ENCODE data around the gene TBXA2R.

Gene TBXA2R

GRCh38 chr19:3576696-3577443, 29.8 kb downstream of the TBXA2R start:
- H3K9ac ChIP-seq (ENCODE audit: low read length), result no peak overlapping the region
- no peaks in the 10 kb centered on the region for H3K36me3 ChIP-seq (ENCODE audit: low read length)
- H3K4me2 ChIP-seq (ENCODE audit: low read depth, low read length, poor library complexity, severe bottlenecking), result no peak overlapping the region
- no peaks in the 10 kb centered on the region for H3K27me3 ChIP-seq (ENCODE audit: low read length)
- TF ChIP-seq CTCF (IDR thresholded peaks at IDR 0.05; ENCODE audit: insufficient read depth, low read length, poor library complexity, severe bottlenecking) (no peak), EZH2phosphoT487 (conservative IDR thresholded peaks at IDR 0.05; ENCODE audit: low read length) (no peak)
- H2AFZ ChIP-seq (ENCODE audit: low read depth, low read length, severe bottlenecking), result no peak overlapping the region
- H3K27ac ChIP-seq (ENCODE audit: low read depth, low read length), result no peak overlapping the region
- no peaks in the 10 kb centered on the region for H3K79me2 ChIP-seq (ENCODE audit: insufficient read depth, low read length)
- H3K9me2 ChIP-seq (replicated peaks; ENCODE audit: insufficient read depth, low read length), result no peaks in the 10 kb centered on the region
- H3F3A ChIP-seq (ENCODE audit: insufficient read depth), result no peaks in the 10 kb centered on the region
- no peak overlapping the region for H3K4me3 ChIP-seq (ENCODE audit: insufficient read depth, low read length, poor library complexity, severe bottlenecking)
- H3K9me3 ChIP-seq (ENCODE audit: insufficient read depth, low read length), result no peaks in the 10 kb centered on the region
- H4K20me1 ChIP-seq (ENCODE audit: low read depth, low read length), result no peaks in the 10 kb centered on the region

- H3K9ac ChIP-seq (ENCODE audit: low read length), result no peak overlapping the region
- no peaks in the 10 kb centered on the region for H3K79me2 ChIP-seq (ENCODE audit: insufficient read depth, low read length)
- H4K20me1 ChIP-seq (ENCODE audit: low read depth, low read length), result no peaks in the 10 kb centered on the region
- no peak overlapping the region for H3K4me2 ChIP-seq (ENCODE audit: low read depth, low read length, poor library complexity, severe bottlenecking)
- no peaks in the 10 kb centered on the region for H3K9me2 ChIP-seq (replicated peaks; ENCODE audit: insufficient read depth, low read length)
- no peak overlapping the region for H3K4me3 ChIP-seq (ENCODE audit: insufficient read depth, low read length, poor library complexity, severe bottlenecking)
- no peaks in the 10 kb centered on the region for H3K36me3 ChIP-seq (ENCODE audit: low read length)
- no peaks in the 10 kb centered on the region for H3K27me3 ChIP-seq (ENCODE audit: low read length)
- TF ChIP-seq EZH2phosphoT487 (conservative IDR thresholded peaks at IDR 0.05; ENCODE audit: low read length), result no peak
- TF ChIP-seq CTCF (IDR thresholded peaks at IDR 0.05; ENCODE audit: insufficient read depth, low read length, poor library complexity, severe bottlenecking), result no peak
- H3K27ac ChIP-seq (ENCODE audit: low read depth, low read length), result no peak overlapping the region
- H3K9me3 ChIP-seq (ENCODE audit: insufficient read depth, low read length), result no peaks in the 10 kb centered on the region
- H2AFZ ChIP-seq (ENCODE audit: low read depth, low read length, severe bottlenecking), result no peak overlapping the region
- no peaks in the 10 kb centered on the region for H3F3A ChIP-seq (ENCODE audit: insufficient read depth)
Measured at GRCh38 chr19:3575949-3576673, 30.6 kb downstream of the TBXA2R start.

GRCh38 chr19:3575260-3575741, 31.4 kb downstream of the TBXA2R start:
- peak; percentile 67 for TF ChIP-seq CTCF (IDR thresholded peaks at IDR 0.05; ENCODE audit: insufficient read depth, low read length, poor library complexity, severe bottlenecking)
- TF ChIP-seq EZH2phosphoT487 (conservative IDR thresholded peaks at IDR 0.05; ENCODE audit: low read length), result no peak
- Histone ChIP-seq H3K79me2 (ENCODE audit: insufficient read depth, low read length) (no peaks in the 10 kb centered on the region), H3K27ac (ENCODE audit: low read depth, low read length) (no peak overlapping the region), H2AFZ (ENCODE audit: low read depth, low read length, severe bottlenecking) (no peak overlapping the region), H3K36me3 (ENCODE audit: low read length) (no peaks in the 10 kb centered on the region), H3K9me2 (replicated peaks; ENCODE audit: insufficient read depth, low read length) (no peaks in the 10 kb centered on the region), H4K20me1 (ENCODE audit: low read depth, low read length) (no peaks in the 10 kb centered on the region), H3K4me2 (ENCODE audit: low read depth, low read length, poor library complexity, severe bottlenecking) (no peak overlapping the region), H3K4me3 (ENCODE audit: insufficient read depth, low read length, poor library complexity, severe bottlenecking) (no peak overlapping the region), H3K27me3 (ENCODE audit: low read length) (no peaks in the 10 kb centered on the region), H3K9me3 (ENCODE audit: insufficient read depth, low read length) (no peaks in the 10 kb centered on the region), H3K9ac (ENCODE audit: low read length) (no peak overlapping the region), H3F3A (ENCODE audit: insufficient read depth) (no peaks in the 10 kb centered on the region)

Measured in SU-DHL-6 (cell line).